CD4-positive, alpha-beta T cell treated with Interferon gamma for 1 hour (primary cell): ENCODE data around the gene NHS.

Source experiments
- DNase-seq: peaks from one replicate; pipeline ENCODE4 v3.0.0-alpha.2; 2020

The NHS gene

DNA sequence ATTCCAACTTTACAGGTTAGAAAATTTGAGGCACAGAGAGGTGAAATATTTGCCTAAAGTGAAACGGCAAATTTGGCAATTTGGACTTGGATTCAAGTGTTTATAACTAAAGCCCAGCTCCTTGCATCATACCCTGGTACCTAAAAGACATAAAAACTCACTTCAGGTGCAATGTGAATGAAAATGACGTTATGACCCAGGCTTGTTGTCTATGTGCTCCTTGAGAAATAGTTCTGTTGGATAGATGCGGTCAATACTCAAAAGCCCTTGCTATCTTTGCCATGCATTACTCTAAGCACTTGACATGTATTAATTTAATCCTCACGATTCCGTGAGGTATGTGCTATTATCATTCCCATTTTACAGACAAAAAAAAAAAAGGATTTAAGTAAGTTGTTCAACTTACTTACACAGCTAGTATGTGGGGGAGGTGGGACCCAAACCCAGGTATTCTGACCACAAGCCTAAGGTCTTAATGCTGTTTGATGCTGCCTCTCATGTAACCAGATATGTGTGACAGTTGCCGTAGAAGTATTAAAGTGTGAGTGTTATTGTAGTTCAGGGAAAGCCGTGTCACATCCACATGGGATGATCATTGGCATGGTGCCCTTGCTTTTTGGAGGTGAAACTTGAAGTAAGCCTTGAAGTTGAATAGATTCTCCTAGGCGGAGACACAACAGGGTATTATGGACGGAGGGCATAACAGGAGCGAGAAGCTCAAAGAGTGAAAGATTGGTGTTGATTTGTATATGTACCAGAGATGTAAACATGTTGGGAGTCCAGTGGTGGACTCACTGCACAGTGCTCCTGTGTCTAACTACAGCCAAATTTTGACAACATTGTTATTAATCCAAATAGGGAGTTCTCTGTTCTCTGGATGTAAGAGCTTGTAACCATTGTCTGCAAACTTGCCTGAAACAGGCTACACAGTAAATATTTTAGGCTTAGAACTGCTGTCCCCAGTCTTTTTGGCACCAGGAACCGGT, 365.4 kb downstream of the NHS start:
- no peak for DNase-seq

DNA sequence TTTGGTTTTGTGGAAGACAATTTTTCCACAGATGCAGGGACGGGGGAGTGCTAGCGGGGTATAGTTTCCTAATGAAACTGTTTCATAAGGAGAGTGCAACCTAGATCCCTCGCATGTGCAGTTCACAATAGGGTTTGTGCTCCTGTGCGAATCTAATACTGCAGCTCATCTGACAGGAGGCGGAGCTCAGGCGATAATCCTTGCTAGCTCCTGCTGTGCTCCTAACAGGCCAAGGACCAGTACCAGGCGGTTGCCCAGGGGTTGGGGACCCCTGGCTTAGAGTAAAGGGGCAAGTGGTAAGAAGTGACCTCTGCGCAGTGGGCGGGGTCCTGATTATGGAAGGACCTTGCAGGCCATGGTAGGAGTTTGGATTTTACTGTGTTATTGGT, 366.1 kb downstream of the NHS start:
- no peak for DNase-seq

DNA sequence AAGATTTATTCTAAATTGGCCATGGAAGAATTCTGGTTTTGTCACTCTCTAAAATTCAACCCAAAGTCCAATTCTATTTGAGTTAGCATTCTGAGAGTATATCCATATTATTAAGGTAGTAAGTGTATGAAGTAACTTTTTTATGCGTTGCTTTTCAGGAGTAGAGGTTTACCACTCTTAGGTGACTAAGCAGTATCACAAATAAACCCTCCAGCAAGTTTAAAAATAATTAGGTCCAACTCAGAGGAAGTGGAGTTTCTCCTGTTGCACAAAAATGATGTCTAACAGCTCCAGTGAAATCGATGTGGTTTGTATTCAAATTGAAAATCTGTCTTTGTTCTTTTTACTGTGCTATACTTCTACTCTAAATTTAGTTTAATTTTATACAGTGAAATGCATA, 368.9 kb downstream of the NHS start:
- DNase-seq = no peak

DNA sequence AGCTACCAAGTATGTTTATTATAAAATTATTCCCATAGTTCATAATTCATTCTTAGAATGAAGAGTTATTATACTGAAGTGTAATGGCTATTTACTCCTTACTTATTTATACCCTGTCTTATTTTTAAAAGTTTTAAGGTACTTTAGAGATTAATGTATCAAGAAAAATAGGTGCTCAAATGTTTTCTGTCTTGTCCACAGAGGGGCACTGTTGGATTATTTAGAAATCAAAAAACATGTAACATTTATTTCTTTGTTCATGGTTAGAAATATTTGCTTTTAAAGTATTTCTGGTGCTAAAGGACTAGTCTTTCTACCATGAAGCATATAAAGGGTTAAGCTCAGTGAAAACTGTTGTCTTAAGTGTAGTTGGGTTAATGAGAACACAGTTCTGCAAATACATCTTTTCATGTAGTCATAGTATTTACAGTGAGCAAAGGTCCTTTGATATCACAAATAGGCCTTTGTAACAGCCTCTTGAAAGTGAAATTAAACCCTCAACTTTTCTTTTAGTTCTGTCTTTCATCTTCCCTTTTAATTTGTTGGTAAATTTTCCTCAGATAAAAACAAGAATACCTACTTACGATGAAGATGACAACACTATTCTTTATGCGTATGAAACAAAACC, 370.0 kb downstream of the NHS start:
- DNase-seq = no peak

DNA sequence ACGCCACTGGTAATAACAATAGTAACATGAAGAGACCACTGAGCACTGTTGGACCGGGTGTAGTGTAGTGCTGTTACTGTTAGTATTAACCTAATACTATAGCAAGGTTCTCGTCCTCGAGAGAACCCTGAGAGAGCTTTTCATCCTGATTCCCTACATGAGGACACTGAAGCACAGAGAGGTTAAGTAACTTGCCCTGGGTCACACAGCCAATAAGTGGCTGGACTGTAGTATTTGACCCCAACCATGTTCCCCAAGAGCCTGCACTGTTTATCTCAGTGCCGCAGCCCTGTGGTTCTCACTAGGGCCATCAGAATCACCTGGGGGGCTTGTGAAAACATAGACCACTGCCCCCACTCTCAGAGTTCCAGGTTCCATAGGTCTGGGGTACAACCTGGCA, 372.7 kb downstream of the NHS start:
- no peak for DNase-seq

DNA sequence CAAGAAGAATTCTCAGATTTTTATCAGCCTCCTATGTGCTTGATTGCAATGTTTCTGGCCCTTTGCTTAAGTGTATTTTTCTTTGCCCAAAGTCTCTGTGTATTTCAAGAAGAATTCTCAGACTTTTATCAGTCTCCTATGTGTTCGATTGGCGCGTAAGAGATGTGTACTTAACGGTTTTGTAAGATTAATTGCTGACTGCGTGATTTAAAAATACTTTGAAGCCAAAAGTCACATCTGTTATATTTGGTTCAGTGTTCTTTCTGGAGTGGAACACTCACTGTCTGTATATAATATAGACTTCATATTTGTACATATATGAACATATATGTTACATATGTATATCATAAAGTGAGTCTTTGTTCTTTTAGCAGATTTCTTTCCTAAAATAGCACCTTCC, 373.7 kb downstream of the NHS start:
- no peak for DNase-seq

DNA sequence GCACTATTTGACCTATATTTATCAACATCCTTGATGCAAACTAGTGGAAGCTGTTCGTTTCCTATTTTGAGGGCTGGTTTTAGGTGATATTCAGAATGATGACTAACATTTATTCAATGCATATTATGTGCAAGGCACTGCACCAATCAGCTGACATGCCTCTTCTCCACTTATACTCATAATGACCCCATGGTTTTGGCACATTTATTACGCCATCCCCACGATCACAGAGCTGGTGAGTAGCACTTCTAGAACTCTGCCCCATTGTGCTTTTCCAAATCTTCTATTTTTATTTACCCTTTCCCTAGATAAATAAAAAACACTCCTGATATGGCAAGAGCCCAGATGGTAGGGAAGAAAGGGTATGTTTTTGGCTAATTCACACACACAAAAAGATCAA, 375.4 kb downstream of the NHS start:
- DNase-seq = no peak

DNA sequence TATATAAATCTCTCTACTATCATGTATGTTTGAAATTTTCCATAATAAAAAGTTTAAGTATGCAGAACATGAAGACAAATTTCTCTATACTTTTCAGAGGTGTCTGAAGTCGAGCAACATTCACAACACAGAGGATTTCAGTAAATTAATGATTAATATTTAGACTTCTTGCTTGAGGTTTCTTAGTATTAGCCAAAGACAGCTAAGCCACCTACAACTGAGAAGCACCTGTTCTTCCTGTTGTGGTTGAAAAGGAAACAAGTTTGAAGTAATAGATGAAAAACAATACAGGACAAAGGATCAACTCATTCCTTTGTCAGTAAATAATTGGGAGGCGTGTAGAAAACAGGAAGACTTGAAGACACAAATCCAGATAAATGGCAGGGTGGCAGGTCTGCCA, 383.4 kb downstream of the NHS start:
- no peak for DNase-seq

DNA sequence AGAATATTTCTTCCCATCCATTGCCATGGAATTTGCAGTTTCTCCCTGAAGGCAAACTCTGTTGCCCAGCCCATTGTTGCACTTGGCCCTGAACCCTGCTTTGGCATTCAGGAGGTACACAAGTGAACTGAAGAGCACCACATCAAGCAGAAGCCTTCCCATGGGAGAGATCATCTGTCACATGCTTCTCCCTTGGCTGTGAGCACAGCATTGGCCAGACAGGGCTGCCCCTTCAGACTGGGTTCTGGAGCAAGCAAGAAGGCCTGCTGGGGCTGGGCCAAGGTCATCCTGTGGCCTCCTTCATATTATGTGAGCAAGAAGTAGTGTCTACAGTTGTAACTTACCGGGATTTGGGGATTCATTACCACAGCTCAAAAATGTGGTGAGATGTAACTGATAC, 385.0 kb downstream of the NHS start:
- DNase-seq = no peak

DNA sequence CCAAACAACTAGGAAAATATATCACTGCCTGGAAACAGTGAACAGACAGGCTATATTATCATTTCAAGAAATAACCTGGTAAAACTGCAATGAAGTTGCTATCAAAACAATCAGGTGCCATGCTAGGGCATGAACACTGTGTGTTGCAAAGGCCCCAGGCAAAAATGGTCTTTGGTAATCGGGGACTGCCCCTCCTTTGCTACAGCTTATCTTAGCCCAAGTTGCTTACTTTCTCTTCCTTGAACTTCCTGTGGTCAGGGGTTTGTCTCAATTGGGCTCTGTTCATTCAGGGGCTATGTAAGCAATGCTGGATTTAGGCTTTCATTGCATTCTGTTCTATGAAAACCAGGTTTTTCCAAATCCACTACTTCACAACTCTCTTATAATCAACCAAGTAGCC, 392.7 kb downstream of the NHS start:
- no peak for DNase-seq

DNA sequence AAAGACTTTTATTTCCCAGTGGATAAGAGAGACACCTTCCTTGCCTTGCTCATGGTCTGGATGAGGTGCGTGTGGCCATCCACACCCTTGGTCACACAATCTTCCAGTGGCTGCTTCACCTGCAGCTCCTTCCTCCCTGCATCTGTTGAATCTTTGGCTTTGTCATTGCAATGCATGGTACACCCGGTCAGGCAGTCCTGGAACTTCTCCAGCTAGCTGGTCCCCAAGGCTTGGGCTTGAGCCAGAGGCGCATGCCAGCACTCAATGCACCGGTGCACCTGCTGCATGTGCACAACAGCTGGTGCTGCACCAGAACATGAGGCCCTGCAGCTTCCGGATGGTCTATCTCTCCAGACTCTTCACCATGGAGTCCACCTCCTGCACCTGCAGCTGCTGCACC, 394.0 kb downstream of the NHS start:
- DNase-seq = no peak

DNA sequence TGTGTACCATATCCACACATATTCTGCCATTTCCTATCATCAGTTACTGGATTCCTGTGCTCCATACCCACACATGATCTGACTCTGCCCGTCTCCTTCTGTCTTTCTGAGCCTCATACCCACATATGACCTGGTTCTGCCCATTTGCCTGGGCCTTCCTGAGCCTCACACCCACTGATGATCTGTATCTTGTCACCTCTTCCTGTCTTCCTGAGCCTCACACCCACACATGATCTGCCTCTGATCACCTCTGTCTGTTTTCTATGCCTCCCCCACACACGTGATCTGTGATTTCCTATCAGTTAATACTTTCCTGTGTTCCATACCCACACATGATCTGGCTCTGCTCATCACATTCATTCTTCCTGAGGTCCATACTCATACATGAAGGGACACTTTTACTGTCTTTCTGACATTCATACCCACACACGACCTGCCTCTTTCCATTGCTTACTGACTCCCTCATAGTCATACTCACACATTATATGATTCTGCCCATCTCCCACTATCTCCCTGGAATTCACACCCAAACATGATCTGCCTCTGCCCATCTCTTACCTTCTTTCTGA, 394.8 kb downstream of the NHS start:
- DNase-seq = no peak

DNA sequence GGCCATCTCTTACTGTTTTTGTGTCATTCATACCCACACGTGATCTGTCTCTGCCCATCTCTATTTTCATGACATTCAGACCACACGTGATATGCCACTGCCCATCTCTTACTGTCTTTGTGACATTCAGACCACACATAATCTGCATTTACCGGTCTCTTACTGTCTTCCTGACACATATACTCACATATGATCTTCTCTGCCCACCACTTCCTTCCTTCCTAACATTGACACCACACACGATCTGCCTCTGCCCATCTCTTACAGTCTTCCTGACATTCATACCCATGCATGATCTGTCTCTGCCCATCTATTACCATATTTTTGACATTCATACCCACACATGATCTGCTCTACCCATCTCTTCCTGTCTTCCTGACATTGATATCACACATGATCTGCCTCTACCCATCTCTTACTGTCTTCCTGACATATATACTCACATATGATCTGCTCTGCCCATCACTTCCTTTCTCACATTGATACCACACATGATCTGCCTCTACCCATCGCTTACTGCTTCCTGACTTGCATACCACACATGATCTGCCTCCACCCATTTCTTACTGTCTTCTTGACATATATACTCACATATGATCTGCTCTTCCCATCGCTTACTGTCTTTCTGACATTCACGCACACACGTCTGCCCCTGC, 398.3 kb downstream of the NHS start:
- DNase-seq = no peak

DNA sequence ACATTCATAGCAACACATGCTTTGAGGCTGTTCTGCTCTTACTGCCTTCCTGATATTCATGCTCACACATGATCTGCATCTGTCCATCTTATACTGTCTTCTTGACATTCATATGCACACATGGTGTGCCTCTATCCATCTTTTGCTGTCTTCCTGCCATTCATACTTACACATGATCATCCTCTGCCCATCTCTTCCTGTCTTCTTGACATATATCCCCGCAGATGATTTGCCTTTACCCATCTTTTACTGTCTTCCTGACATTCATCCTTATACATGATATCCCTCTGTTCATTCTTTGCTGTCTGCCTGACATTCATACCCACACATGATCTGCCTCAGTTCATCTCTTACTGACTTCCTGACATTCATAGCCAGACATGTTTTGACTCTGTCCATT, 399.1 kb downstream of the NHS start:
- DNase-seq = no peak

DNA sequence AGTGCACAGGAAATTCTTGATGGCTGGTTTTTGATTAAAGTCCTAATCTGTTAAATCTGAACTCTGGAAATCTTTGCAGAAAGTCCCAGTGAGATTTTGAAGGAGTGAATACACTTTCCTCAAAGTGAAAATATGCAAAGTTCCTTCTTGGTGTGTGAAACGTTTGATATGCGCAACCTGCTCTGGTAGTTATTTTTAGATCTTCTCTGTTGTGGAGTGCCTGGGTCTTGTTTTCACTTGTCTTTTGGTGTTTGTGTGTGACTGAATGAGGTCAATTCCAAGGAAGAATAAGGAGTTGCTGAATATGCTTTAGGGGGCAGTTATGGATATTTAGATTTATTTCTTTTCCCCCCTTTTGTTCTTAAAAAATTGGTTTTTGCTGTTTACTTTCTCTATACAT, 404.0 kb downstream of the NHS start:
- DNase-seq = no peak

DNA sequence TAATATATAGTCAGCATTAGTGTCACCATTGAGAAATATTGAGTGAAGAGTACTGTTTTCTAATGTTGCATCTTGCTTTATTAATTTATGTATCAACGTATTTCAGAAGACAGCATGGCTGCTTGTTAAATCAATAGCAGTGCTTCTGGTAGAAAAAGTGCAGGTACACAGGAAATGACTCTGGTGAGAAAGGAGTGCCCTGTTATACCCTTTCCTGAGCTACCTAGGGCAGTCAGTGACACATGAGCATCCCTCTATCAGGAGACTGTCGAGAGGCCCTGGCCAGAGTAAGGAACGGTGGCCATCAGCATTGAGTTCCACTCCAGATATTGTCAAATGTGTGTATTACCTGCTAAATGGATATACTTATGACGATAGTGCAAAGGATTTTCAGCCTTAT, 404.4 kb downstream of the NHS start:
- no peak for DNase-seq
